Left lung (tissue), 10 donors: ENCODE measurements around the gene SLX9. TPM values are rescaled to one million over a fixed set of nuclear protein-coding genes. Genes with fewer than 3 reads are reported as not detected.
A peak's percentile ranks its signal among the peaks of the same experiment; 100 is the strongest.

Experiments used
- ATAC-seq: fragments of 200-7000 bp; cut with Tn5 transposase; one replicate; pipeline ENCODE4 v1.9.1; 2020; ENCODE audit warnings: moderate library complexity
- DNase-seq, 4 donors: peaks; one replicate each; pipeline ENCODE4 v3.0.0-alpha.2; 2013 to 2020
- H3K27ac ChIP-seq, 2 donors: fragments of 200-600 bp; sonication (generic) in 1 of 2; one replicate each; pipeline versions ENCODE4 v1.5.0 to v1.8.0; 2020 to 2021
- H3K27me3 ChIP-seq, 2 donors: fragments of 200-600 bp; sonication (generic) in 1 of 2; one replicate each; pipeline versions ENCODE4 v1.5.0 to v1.8.0; 2020 to 2021
- H3K36me3 ChIP-seq, 2 donors: fragments of 200-600 bp; sonication (generic) in 1 of 2; one replicate each; pipeline versions ENCODE4 v1.5.0 to v1.8.0; 2020 to 2021
- H3K4me1 ChIP-seq, 2 donors: fragments of 200-600 bp; one replicate each; pipeline ENCODE4 v1.8.0; 2021
- H3K4me3 ChIP-seq, 2 donors: fragments of 200-600 bp; sonication (generic) in 1 of 2; one replicate each; pipeline versions ENCODE4 v1.5.0 to v1.8.0; 2020 to 2021; ENCODE audit warnings: mild to moderate bottlenecking in 1 of 2
- H3K9me3 ChIP-seq, 2 donors: fragments of 200-600 bp; sonication (generic) in 1 of 2; one replicate each; pipeline versions ENCODE4 v1.5.0 to v1.8.0; 2020 to 2021
- CTCF ChIP-seq, 2 donors: fragments of 200-600 bp; sonication (generic) in 1 of 2; IDR thresholded peaks; one replicate each; pipeline versions ENCODE4 v1.5.0 to v1.8.0; 2021; ENCODE audit warnings: antibody characterized with exemption in 2 of 2
- intact Hi-C, 2 donors: fragments of 100-400 bp; cut with DNase I; formaldehyde crosslinking; loops; one replicate each; pipeline versions ENCODE4 v1.11.2 to v1.14.2; 2022
- polyA plus RNA-seq, 6 donors: library from polyadenylated mRNA; unstranded; fragments of 120-200 nt; gene quantifications; one replicate each; pipeline ENCODE4 v1.2.1, GENCODE V29; 2013; ENCODE audit not compliant: insufficient read length in 6 of 6
- total RNA-seq, 2 donors: library from RNA; stranded (reverse); fragmentation: NEBNext Ultra II Directional; extraction: Animal tissue kit (Norgen Biotek cat#: 25700); gene quantifications; one replicate each; pipeline ENCODE4 v1.2.1, GENCODE V29; 2021
- donor health status: DM: no; HTN: yes; CAD: no.
- donor health status: DM: no; HTN: no; CAD: no.

The SLX9 gene
- total and polyA plus RNA-seq, 8 donors: 11.5 to 29.6 (median 16.2) TPM

GRCh38 chr21:44960141-44961092 is 20.6 kb downstream of the SLX9 start:
- intact Hi-C loops: no loop called here
- no peak for TF ChIP-seq CTCF (IDR thresholded peaks at IDR 0.05)
- Histone ChIP-seq H3K27me3 (no peaks in the 10 kb centered on the region), H3K9me3 (no peaks in the 10 kb centered on the region), H3K36me3 (peaks cover 0 to 64% of the 10 kb centered on the region in 2 donors), H3K4me3 (no peak overlapping the region), H3K4me1 (peaks cover 8 to 19% of the 10 kb centered on the region in 2 donors), H3K27ac (no peak overlapping the region)
- ATAC-seq (no peak), DNase-seq (peak in 1 of 4 donors; percentile 50)

DNA sequence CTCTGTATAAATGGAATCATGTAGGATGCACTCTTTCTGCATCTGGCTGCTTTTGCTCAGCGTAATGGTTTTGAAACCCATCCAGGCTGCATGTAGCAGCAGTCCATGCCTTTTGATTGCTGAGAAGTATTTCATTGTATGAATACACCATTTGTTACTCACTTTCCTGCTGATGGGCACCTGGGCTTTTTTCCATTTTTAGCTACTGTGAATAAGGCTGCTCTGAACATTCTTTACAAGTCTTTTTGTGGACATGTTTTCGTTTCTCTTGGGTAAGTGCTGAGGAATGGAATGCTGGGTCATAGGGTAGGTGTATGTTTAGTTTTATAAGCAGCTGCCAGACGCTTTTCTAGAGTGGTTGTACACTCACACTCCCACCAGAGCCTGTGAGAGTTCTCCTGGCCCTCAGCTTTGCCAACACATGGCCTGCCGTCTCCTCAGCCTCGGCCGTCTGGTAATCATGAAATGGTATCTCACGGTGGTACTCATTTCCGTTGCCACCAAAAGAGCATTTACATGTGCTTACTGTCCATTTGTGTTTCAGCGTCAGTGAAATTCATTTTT is 22.7 kb downstream of the SLX9 start:
- Histone ChIP-seq H3K27me3 (no peaks in the 10 kb centered on the region), H3K4me3 (no peak overlapping the region), H3K36me3 (peaks cover 0 to 54% of the 10 kb centered on the region in 2 donors), H3K9me3 (no peaks in the 10 kb centered on the region), H3K27ac (peak overlapping the region in 1 of 2 donors; percentile 40), H3K4me1 (peaks cover 15 to 40% of the 10 kb centered on the region in 2 donors)
- no peak for TF ChIP-seq CTCF (IDR thresholded peaks at IDR 0.05)
- intact Hi-C loops: no loop called here
- DNase-seq: peak in 2 of 4 donors; percentile 30 to 55
- ATAC-seq: peak; percentile 74

- no peak for TF ChIP-seq CTCF (IDR thresholded peaks at IDR 0.05)
- no peak for ATAC-seq
- H3K27ac ChIP-seq: no peak overlapping the region
- no peaks in the 10 kb centered on the region for H3K9me3 ChIP-seq
- intact Hi-C loops: no loop called here
- no peaks in the 10 kb centered on the region for H3K27me3 ChIP-seq
- peaks cover 11 to 55% of the 10 kb centered on the region in 2 donors for H3K4me1 ChIP-seq
- peaks cover 0 to 54% of the 10 kb centered on the region in 2 donors for H3K36me3 ChIP-seq
- peak in 1 of 4 donors; percentile 59 for DNase-seq
- no peak overlapping the region for H3K4me3 ChIP-seq
These were observed 24.6 kb downstream of the SLX9 start for GRCh38 chr21:44964381-44964780.

GRCh38 chr21:44965251-44966022 is 25.6 kb downstream of the SLX9 start:
- intact Hi-C loops: no loop called here
- DNase-seq (peak in 1 of 4 donors; percentile 53), ATAC-seq (no peak)
- H3K27ac ChIP-seq: no peak overlapping the region
- H3K27me3 ChIP-seq: no peaks in the 10 kb centered on the region
- no peak for TF ChIP-seq CTCF (IDR thresholded peaks at IDR 0.05)
- peaks cover 0 to 52% of the 10 kb centered on the region in 2 donors for H3K36me3 ChIP-seq
- peaks cover 11 to 65% of the 10 kb centered on the region in 2 donors for H3K4me1 ChIP-seq
- no peak overlapping the region for H3K4me3 ChIP-seq
- no peaks in the 10 kb centered on the region for H3K9me3 ChIP-seq
